Panc1 (cell line): ENCODE results near the gene LSS.

Experiments used
- CTCF ChIP-seq: fragments of 450-650 bp; IDR thresholded peaks from 2 replicates; pipeline ENCODE4 v1.5.1; 2017; ENCODE audit warnings: mild to moderate bottlenecking
- POLR2AphosphoS5 ChIP-seq: IDR thresholded peaks from 2 replicates; pipeline ENCODE4 v1.6.1; 2012; ENCODE audit warnings: mild to moderate bottlenecking, low read depth, low read length, moderate library complexity
- REST ChIP-seq, 2 experiments: IDR thresholded peaks; 2 replicates each; pipeline ENCODE4 v1.6.1; 2011 to 2012; ENCODE audit warnings: low read depth in 2 of 2, control low read depth in 1 of 2, low read length in 1 of 2, mild to moderate bottlenecking in 1 of 2, moderate library complexity in 1 of 2; ENCODE audit not compliant: insufficient read depth in 1 of 2
- SIN3A ChIP-seq: IDR thresholded peaks from 2 replicates; pipeline ENCODE4 v1.6.1; 2012; ENCODE audit warnings: low read depth, mild to moderate bottlenecking, low read length, moderate library complexity, borderline replicate concordance; ENCODE audit not compliant: insufficient read depth
- TCF7L2 ChIP-seq: IDR thresholded peaks from 2 replicates; pipeline ENCODE4 v1.6.1; 2011; ENCODE audit warnings: mild to moderate bottlenecking, low read depth, low read length, inconsistent platforms

GRCh38 chr21:46141767-46142581 is 86.6 kb downstream of the LSS start:
- TF ChIP-seq POLR2AphosphoS5 = no peak
- no peak for TF ChIP-seq CTCF
- no peak for TF ChIP-seq REST (IDR thresholded peaks at IDR 0.05; ENCODE audit: insufficient read depth in 1 of 2, low read depth in 2 of 2, low read length in 1 of 2)
- no peak for TF ChIP-seq SIN3A
- TF ChIP-seq TCF7L2 = no peak
